Activated CD4-positive, CD25-positive, alpha-beta regulatory T cell treated with anti-CD3 and anti-CD28 coated beads, Interleukin-2, amount 50 U/mL, for 72 hours (primary cell): ENCODE measurements around the gene KLK2.
"Not testable (repeated sequence)": the region's sequence is repeated elsewhere in the genome, so short reads cannot be mapped to it uniquely, and the experiment has no call there.

ENCODE experiments used
- DNase-seq: peaks from one replicate; pipeline ENCODE4 v3.0.0; 2021

KLK2 gene

DNA sequence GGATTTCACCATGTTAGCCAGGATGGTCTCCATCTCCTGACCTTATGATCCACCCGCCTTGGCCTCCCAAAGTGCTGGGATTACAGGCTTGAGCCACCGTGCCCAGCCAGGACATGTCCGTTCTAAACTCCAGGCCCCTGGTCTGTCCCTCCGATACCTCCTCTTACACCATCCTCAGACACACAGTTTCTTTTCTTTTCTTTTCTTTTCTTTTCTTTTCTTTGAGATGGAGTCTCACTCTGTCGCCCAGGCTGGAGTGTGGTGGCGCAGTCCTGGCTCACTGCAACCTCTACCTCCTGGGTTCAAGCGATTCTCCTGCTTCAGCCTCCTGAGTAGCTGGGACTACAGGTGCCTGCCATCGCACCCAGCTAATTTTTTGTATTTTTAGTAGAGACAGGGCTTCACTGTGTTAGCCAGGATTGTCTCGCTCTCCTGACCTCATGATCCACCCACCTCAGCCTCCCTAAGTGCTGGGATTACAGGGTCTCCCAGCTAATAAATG is 22.9 kb downstream of the KLK2 start:
- DNase-seq, result not testable (repeated sequence)

GRCh38 chr19:50896591-50897190 is 23.5 kb downstream of the KLK2 start:
- DNase-seq, result no peak

DNA sequence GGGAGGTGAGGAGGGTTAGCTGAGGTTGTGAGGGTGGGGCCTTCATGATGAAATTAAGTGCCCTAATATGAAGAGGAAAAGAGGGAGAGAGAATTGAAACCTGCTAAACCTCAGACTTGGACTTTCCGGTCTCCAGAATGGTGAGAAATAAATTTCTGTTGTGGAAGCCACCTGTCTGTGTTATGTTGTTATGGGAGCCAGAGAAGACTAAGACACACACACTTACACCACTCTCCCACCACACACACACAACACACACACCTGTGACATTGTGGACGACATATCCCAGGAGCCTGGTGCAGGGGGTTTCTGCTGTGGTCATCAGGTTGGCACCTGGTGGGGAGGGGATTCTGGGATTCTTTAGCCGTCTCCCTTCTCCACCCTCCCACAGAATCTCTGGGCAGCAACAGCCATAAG is 24.0 kb downstream of the KLK2 start:
- DNase-seq, result no peak

DNA sequence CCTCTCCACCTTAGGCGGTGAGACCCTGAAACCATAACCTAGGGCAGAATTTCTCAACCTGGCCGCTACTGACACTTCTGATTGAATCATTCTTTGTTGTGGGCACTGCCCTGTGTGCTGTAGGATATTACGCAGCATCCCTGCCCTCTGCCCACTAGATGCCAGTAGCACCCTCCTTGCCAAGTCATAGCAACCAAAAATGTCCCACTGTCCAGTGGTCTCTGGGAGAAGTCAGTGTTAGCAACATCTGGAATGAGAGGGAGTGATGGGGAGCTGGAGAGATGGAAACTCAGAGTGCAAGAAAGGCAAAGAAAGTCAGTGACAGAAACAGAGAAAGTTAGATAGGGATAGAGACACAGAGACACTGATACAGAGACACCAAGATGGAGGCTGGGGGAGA is 24.4 kb downstream of the KLK2 start:
- DNase-seq, result no peak

DNA sequence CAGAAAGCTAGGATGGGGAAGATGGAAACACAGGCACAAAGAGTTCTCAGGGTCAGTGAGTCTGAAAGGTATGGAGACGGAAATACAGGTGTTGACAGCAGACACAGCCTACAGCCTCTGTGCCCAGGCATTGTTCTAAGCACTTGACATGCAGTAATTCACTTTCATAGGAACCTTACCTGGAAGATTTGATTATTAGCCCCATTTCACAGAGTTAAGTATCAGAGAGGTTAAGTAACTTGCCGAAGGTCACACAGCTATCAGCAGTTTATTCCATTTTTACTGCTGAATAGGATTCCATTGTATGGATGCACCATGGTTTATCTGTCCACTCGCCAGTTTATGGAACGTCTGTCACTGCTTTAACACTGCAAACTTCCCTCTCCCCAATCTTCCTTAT is 24.8 kb downstream of the KLK2 start:
- no peak for DNase-seq

DNA sequence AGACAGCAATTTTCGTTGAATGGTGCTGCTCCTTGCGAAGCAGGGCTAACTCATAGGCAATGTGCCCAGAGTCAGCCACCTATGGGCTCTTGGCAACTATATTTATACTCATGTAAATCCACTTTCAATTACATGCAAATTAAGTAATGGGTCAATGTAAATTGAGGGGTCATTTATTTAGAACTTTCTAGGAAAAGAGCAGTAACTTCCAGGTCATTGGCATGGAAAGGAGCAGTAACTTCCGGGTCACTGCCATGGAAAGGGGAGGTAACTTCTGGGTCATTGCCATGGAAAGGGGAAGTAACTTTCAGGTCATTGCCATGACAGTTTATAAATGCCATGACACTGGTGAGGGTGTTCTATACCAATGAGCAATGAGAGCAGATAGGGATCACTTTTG is 26.3 kb downstream of the KLK2 start:
- no peak for DNase-seq

GRCh38 chr19:50902640-50903039 is 29.4 kb downstream of the KLK2 start:
- DNase-seq, result no peak

GRCh38 chr19:50906217-50906616 is 33.0 kb downstream of the KLK2 start:
- peak; percentile 42 for DNase-seq

- DNase-seq, result no peak
Observed at GRCh38 chr19:50908336-50908735, 35.1 kb downstream of the KLK2 start.

DNA sequence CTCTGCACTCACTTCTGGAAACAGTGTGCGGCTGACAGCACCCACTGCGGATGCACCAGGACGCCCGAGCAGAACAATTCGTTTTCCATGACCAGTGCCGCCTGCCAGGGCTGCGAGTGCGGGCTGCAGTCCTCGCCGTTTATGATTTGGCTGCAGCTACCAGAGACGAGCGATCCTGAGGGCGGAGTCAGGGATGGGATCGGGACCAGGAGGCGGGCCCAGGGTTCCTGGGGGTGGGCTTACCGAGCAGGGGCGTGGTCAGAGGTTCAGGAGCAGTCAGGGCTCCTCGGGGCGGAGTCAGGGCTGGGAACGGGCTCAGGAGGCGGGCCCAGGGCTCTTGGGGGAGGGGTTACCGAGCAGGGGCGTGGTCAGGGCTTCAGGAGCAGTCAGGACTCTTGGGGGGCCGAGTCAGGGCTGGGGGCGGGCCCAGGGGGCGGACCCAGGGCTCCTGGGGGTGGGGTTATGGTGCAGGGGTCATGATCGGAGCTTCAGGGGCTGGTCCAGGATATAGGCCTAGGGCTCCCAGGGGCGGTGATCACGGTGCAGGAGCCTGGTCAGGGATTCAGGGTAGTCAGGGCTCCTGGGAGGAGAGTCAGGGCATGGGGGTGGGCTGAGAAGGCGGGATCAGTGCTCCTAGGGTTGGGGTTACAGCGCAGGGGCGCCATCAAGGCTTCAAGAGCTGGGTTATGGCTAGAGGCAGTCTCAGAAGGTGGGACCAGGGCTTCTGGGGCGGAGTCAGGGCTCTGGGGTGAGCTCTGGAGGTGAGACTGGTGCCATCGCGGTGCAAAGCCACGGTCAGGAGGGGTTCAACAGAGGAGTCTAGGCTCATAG is 36.2 kb downstream of the KLK2 start:
- peak; percentile 39 for DNase-seq

DNA sequence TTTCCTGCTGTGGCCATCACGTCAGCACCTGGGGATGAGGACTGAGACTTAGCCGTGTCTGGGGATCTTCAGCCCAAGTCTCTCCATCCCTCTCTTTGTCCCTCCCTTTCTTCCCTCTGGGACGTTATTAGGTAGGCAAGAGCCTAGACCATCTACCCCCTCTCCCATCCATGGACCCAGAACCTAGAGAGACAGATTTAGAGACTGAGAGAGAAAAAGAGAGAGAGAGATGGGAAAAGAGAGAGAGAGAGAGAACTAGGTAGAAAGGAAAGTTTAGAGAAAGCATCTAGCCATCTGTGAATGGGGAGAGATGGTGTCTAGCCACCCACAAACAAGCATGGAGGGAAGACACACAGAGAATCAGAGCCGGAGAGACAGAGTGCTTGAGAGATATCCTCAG is 37.5 kb downstream of the KLK2 start:
- DNase-seq, result no peak

DNA sequence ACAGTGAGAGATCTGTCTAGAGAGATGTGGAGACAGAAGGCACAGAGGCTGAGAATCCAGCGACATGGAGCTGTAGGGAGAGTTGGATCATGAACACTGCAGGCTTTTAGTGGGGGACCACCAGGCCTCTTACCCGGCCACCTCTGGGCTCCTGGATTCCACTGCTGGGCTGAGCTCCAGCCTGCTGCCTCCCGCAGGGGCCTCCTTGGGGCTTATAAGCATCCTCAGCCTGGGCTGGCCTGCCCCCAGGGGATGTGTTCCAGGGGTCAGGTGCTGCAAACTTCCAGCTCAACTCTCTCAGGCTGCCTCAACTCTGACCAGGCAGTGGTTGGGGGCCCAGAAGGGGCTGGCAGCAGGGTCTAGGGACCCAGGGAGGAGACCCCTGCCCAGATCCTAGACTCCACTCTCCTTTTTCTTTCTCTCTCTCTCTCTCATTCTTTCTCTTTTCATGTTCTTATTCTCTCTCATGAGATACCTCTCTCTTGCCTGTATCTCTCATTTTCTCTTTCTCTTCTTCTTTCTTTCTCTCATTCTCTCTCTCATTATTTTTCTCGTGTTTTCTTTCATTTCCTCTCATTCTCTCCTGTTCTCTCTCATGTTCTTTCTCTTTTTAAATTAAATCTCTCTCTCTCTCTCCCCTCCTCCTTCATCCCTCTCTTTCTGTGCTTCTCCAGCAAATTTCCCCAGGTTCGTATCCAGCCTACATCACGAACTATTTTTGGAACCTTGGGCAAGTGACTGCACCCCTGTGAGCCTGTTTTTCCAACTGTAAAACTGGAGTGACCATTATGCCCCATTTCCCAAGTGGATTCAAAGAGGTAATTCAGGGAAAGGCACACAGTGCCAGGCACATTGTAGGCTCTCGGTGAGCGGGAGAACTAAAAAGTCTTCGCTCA is 38.2 kb downstream of the KLK2 start, which contains the start of gene KLK4:
Gene KLK4 (minus strand): TSS at position 190 of the 896 bp plus-strand sequence. CDS start 657 bp downstream, outside the sequence.
- no peak for DNase-seq

DNA sequence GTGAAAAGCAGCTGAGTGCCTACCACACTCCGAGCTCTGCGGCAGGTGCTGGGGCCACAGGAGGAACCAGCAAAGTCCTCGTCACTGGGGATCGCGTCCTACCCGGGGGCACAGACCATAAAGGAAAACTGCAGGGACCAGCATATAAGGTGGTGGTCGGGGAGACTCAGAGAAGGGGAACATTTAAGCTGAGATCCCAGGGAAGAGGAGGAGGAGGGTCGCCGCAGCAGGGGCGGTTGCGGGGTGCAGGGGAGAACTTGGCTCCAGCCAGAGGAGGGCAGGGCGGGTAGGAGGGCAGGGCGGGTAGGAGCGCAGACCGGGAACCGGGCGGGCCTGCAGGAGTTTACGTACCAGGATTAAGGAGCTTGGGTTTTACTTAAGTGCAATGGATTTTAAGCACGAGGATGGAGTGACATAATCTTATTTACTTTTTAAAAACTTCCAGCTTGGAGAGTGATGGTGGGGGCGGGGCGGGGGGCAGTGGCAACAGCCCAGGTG is 38.9 kb downstream of the KLK2 start:
- no peak for DNase-seq

- no peak for DNase-seq
Observed at GRCh38 chr19:50912727-50913716, 39.8 kb downstream of the KLK2 start.

DNA sequence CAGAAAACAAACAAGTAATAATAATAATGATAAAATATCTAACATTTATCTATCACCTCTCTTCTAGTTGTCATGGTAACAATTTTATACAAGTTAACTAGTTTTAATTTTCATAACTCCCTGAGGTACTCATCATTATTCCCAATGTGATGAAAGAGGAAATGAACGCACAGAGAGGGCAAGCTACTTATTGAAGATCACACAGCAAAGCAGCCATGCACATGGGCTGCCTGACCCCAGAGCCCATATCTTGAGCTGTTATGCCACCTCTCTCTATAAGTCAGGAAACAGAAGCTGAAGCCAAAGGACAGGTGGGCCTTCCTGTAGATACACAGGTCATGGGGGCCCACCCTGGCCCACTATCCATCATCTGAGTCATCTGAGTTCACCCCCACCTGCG is 42.8 kb downstream of the KLK2 start:
- DNase-seq, result no peak

DNA sequence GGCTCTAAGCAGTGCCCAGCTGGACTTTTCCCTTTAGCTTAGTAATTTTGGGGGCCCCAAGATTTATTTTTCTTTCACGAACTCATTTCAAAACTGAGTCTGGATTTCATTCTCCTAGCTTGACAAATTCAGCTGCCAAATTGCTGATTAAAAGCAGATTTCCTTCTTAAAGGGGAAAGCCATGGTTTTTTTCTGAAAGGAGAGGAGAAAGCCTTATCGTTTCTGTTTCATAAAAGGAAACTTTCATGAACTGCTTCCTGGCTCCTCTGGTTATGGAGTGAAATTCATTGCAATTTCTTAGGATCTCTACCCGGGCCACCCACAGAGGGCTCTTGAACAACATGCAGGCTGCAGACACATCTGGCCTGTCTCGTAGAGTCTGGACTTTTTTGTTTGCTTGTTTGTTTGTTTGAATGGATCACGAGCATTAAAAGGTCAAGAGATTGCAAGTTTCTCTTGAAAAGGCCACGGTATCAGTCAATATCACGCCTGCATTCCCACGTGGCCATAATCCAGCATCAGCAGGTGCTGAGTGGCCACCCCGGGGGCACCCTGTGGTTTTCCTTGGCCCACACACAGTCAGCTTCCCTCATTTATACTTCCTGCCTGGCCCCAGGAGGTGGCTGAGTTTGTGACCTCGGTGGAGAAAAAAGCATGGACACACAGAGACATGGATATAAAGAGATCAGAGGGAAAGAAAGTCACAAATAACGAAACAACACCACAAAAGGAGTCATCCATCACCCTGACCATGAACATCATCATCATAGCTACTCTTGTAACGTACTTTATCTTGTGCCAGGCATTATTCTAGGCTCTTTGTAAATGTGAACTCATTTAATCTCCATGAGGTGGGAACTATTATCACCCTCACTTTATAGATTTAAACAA is 48.4 kb downstream of the KLK2 start:
- no peak for DNase-seq

GRCh38 chr19:50922317-50922853 is 49.1 kb downstream of the KLK2 start:
- peak; percentile 70 for DNase-seq

- no peak for DNase-seq
Observed at GRCh38 chr19:50924586-50924985, 51.3 kb downstream of the KLK2 start.

DNA sequence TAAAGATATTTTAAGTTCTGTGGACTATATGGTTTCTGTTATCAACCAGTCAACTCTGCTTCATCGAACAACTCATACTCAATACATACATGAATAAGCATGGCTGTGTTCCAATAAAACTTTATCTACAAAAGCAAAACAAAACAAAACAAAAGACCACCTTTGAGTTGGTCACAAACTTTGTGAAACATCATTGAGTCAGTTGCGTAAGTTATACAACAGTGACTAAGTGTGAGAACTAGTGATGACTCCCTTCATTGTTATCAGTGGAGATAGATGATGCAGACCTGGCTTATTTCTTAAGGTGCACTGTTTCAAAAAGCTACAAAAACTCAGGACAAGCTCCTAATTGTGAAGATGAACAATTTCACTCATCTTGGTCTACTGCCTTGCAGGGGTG is 52.5 kb downstream of the KLK2 start:
- no peak for DNase-seq

GRCh38 chr19:50926144-50926543 is 52.9 kb downstream of the KLK2 start:
- no peak for DNase-seq
